ENCODE measurements around the gene METTL8. TPM values are rescaled to one million over a fixed set of nuclear protein-coding genes. Genes with fewer than 3 reads are reported as not detected.

Gene METTL8
- total RNA-seq, 2 donors from 2014 or later: 8.1 to 18.0 TPM

DNA sequence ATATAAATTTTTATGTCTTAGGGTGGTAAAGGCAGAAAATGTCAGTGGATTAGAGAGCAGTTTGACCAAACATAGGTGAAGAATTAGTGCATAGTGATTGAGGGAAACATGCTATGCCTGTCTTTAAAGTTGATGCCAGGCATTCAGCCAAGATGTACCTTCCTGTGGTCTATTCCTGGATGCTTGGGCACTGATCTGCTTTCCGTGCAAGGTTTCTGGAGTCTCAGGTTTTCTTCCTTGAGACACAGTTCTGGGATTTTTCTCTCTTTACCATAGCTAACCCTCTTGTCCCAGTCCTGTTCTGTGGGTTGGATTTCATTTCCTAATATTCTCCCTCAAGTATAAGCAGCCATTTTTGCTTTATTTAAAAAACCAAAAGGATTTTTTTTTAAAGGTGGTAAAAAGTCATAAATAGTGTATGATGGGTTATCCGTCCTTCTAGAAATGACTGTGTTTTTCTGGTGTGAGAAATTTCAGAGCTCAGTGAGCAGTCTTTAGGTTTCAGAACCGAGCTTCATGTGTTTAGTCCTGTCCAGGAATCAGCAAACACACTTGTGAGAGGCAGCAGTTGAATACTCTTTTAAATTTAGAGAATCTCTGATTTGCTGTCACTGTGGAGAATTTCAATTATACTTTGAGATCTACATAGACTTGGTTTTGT is 45.5 kb upstream of the METTL8 start:
- Histone ChIP-seq H3K27me3 (replicated peaks; ENCODE audit: insufficient read depth) (no peaks in the 10 kb centered on the region), H3K9me3 (no peaks in the 10 kb centered on the region), H3K4me1 (replicated peaks) (no peaks in the 10 kb centered on the region), H3K36me3 (no peaks in the 10 kb centered on the region), H3K4me3 (no peak overlapping the region), H3K27ac (no peak overlapping the region)
- no peak for DNase-seq (ENCODE audit: low spot score)
- TF ChIP-seq POLR2AphosphoS5 (IDR thresholded peaks at IDR 0.05): no peak
- no peak for TF ChIP-seq POLR2A (IDR thresholded peaks at IDR 0.05)
- no peak for TF ChIP-seq CTCF (IDR thresholded peaks at IDR 0.05)
- WGBS: 83% methylated on average over 3 of the region's 3 CpGs
- intact Hi-C loops (cut with DNase I): no loop called here

DNA sequence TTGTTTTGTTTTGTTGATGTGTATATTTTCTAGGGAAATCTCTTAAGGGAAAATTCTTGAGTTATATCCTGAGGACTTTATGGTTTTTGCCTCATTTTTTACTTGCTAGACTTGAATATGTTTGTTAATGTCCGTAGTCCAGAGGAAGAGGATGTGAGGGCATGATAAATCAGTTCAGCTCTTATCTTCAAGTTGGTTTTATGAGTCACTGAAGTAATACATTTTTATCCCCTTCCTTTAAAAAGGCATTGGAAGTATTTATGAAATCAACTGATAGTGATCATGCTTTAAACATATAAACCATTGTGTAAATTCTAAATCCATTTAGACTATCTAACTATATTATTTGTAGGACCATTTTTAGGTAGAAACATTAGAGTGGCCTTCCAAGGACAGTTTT is 44.6 kb upstream of the METTL8 start:
- no peak for DNase-seq (ENCODE audit: low spot score)
- no peak overlapping the region for H3K27ac ChIP-seq
- no peaks in the 10 kb centered on the region for H3K27me3 ChIP-seq (replicated peaks; ENCODE audit: insufficient read depth)
- TF ChIP-seq CTCF (IDR thresholded peaks at IDR 0.05) (no peak), POLR2A (IDR thresholded peaks at IDR 0.05) (no peak), POLR2AphosphoS5 (IDR thresholded peaks at IDR 0.05) (no peak)
- no peaks in the 10 kb centered on the region for H3K36me3 ChIP-seq
- 28% methylated on average over 1 of the region's 1 CpG for WGBS
- no peaks in the 10 kb centered on the region for H3K4me1 ChIP-seq (replicated peaks)
- H3K4me3 ChIP-seq: no peak overlapping the region
- H3K9me3 ChIP-seq: no peaks in the 10 kb centered on the region
- intact Hi-C loops (cut with DNase I): no loop called here

- intact Hi-C loops (cut with DNase I): no loop called here
- Histone ChIP-seq H3K27ac (no peak overlapping the region), H3K36me3 (no peaks in the 10 kb centered on the region), H3K9me3 (no peaks in the 10 kb centered on the region), H3K4me1 (replicated peaks) (no peaks in the 10 kb centered on the region), H3K4me3 (no peak overlapping the region), H3K27me3 (replicated peaks; ENCODE audit: insufficient read depth) (no peaks in the 10 kb centered on the region)
- TF ChIP-seq CTCF (IDR thresholded peaks at IDR 0.05) (no peak), POLR2AphosphoS5 (IDR thresholded peaks at IDR 0.05) (no peak), POLR2A (IDR thresholded peaks at IDR 0.05) (no peak)
- 35% methylated on average over 1 of the region's 1 CpG for WGBS
- no peak for DNase-seq (ENCODE audit: low spot score)
Measured at GRCh38 chr2:171475979-171476378, 42.2 kb upstream of the METTL8 start.

DNA sequence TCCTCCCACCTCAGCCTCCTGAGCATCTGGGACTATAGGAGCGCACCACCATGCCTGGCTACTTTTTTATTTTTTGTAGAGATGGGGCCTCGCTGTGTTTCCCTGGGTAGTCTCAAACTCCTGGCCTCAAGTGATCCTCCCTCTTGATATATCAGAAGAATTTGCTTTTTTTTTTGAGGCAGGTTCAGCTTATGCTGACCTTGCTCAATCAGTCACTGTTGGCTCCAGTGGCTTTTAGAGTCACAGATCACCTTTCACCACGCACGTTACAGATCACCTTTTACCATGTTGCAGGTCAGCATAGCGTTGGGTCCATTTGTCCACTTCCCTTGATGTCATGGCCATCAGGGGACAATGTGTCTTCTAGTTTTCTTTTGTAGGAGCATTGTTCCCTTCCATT is 36.3 kb upstream of the METTL8 start:
- intact Hi-C loops (cut with DNase I): no loop called here
- no peaks in the 10 kb centered on the region for H3K27me3 ChIP-seq (replicated peaks; ENCODE audit: insufficient read depth)
- H3K4me3 ChIP-seq: no peak overlapping the region
- WGBS: 86% methylated on average over 5 of the region's 5 CpGs
- H3K27ac ChIP-seq: no peak overlapping the region
- H3K36me3 ChIP-seq: no peaks in the 10 kb centered on the region
- H3K9me3 ChIP-seq: no peaks in the 10 kb centered on the region
- DNase-seq (ENCODE audit: low spot score): no peak
- no peak for TF ChIP-seq POLR2AphosphoS5 (IDR thresholded peaks at IDR 0.05)
- TF ChIP-seq CTCF (IDR thresholded peaks at IDR 0.05): no peak
- TF ChIP-seq POLR2A (IDR thresholded peaks at IDR 0.05): no peak
- no peaks in the 10 kb centered on the region for H3K4me1 ChIP-seq (replicated peaks)

DNA sequence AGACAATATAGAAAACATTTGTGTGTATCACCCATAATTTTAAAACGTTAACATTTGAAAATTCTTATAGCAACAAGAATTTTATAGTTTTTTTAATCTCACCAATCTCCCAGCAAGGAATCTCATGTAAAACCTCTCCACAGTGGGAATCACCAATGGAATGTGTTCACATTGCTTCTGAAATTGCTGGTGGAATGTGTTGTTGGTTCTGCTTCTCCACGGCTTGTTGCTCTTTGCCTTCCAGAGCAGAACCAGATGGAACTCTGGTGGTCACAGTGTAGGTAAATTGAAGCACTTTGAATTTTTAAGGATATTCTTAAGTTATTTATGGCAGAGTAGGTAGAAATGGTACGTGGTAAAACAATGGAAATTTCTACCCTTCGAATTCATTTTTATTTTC is 35.4 kb upstream of the METTL8 start:
- Histone ChIP-seq H3K9me3 (no peaks in the 10 kb centered on the region), H3K36me3 (no peaks in the 10 kb centered on the region), H3K4me1 (replicated peaks) (no peaks in the 10 kb centered on the region), H3K4me3 (no peak overlapping the region), H3K27ac (no peak overlapping the region), H3K27me3 (replicated peaks; ENCODE audit: insufficient read depth) (no peaks in the 10 kb centered on the region)
- intact Hi-C loops (cut with DNase I): no loop called here
- no peak for DNase-seq (ENCODE audit: low spot score)
- WGBS: 82% methylated on average over 4 of the region's 4 CpGs
- TF ChIP-seq POLR2A (IDR thresholded peaks at IDR 0.05): no peak
- no peak for TF ChIP-seq CTCF (IDR thresholded peaks at IDR 0.05)
- TF ChIP-seq POLR2AphosphoS5 (IDR thresholded peaks at IDR 0.05): no peak

Data from prostate gland (tissue), 2 donors.